HG03039 (cell line): Measurements from ENCODE around the gene CSGALNACT2.
A peak's percentile ranks its signal among the peaks of the same experiment; 100 is the strongest.
"Not testable (repeated sequence)": the region's sequence is repeated elsewhere in the genome, so short reads cannot be mapped to it uniquely, and the experiment has no call there.

ENCODE experiments used
- ATAC-seq: cut with Tn5 transposase; IDR thresholded peaks from one replicate; pipeline ENCODE4 v1.9.1; 2021; ENCODE audit warnings: mild to moderate bottlenecking, moderate library complexity; ENCODE audit not compliant: unreplicated experiment

The CSGALNACT2 gene

DNA sequence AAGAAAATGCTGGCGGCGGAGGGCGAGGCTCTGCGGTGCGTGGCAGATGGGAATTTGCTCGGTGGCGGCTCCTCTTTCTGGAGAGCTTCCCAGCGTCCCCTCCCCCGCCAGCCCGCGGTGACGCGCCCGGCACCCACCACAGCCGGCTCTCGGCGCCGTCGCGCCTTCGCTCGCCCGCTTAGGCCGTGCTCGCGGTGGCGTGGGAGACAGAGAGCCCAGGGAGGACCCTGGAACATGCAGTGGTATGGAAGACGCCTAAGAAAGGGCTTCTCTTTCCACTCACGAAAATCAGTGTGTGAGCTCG, 576 bp upstream of the CSGALNACT2 start:
- peak; percentile 20 for ATAC-seq

DNA sequence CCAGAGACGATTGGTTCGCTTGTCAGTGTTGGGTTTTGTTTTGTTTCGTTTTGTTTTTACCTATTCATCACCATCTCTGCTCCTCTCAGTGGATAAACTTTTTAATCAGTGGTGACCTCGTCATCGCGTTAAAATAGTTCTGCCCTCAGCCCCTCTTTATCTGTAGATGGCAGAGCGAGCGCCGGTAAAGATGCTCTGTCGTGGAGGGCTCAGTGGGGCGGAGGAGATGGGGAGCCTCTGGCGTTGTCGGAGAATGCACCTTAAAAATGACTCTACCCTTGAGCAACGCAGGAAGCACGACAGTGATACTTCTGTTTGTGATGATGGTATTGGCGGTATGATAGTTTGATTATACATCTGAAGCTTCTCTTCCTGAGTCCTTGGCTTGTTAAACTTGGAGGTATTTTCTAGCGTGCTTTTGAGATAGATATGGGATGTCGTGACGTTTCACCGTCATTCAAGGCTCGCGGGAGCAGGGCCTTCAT, 554 bp downstream of the CSGALNACT2 start:
- ATAC-seq: peak; percentile 20

DNA sequence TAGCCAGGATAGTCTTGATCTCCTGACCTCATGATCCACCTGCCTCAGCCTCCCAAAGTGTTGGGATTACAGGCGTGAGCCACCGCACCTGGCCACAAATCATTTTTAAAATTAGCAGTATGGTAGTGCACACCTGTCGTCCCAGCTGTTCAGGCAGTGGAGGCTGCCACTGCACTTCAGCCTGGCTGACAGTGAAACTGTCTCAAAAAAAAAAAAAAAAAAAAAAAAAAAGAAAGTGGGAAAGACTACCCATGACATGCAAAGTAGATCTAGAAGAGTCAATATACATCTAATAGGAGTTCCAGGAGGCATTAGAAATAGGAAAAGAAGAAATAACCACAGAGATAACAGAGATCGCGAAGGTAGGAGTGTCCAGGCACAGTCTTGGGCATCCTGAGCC, 3.2 kb downstream of the CSGALNACT2 start:
- no peak for ATAC-seq

DNA sequence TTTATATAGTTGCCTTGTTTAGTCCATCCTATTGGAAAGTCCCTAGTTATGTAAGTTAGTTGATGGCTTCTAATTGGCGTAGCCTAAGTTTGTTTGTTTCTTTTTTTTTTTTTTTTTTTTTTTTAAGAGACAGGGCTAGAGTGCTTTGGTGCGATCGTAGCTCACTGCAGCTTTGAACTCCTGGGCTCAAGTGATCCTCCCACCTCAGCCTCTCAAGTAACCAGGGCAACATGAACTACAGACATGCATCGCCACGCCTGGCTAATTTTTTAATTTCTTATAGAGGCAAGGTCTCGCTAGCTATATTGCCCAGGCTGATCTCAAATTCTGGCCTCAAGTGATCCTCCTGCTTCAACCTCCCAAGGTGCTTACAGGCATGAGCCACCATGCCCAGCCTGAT, 7.1 kb downstream of the CSGALNACT2 start:
- ATAC-seq: no peak

DNA sequence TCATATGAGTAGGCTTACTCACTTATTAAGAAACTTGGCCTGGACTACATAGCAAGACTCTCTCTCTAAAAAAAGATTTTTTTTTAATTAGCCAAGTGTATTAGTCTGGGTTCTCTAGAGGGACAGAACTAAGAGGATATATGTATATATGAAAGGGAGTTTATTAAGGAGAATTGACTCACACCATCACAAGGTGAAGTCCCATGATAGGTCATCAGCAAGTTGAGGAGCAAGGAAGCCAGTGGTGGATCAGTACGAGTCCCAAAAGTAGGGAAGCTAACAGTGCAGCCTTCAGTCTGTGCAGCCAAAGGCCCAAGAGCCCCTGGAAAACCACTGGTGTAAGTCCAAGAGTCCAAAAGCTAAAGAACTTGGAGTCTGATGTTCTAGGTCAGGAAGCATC, 7.7 kb downstream of the CSGALNACT2 start:
- not testable (repeated sequence) for ATAC-seq

DNA sequence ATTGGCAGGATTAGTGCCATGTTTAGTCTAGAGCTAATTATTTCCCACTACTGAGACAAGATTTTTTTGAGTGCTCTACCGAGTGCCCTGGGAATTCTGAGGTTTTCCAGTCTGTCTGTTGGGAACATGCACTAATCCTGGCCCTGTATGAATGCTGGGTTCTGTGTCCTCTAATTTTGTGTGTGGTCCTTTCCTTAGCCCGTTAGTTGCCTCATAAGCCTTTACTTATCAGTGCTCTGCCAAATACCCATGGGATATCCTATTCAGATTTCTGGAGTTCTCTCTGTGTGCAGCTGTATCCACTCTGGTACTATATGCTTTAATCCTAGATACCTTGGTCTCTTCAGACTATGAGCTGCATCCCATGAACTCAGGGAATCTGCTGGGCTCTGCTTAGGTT, 13.1 kb downstream of the CSGALNACT2 start:
- no peak for ATAC-seq

DNA sequence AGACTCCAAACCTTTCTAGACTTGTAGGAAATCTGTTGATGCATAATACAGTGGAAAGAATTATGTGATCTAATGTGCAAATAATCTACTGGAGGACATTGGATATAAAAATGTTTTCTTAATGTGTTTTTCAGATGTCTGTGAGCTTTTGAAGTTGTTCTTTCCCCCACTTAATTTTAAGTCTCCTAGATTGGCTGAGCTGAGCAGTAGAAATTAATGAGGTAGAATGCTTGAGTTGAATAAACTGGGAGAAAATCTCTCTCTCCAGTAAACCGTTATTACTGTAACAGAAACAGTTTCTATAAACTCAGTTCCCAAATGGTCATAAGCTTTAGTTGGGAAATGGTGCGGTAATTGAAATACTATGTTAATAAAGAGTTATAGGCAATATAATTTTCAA, 15.7 kb downstream of the CSGALNACT2 start:
- no peak for ATAC-seq

DNA sequence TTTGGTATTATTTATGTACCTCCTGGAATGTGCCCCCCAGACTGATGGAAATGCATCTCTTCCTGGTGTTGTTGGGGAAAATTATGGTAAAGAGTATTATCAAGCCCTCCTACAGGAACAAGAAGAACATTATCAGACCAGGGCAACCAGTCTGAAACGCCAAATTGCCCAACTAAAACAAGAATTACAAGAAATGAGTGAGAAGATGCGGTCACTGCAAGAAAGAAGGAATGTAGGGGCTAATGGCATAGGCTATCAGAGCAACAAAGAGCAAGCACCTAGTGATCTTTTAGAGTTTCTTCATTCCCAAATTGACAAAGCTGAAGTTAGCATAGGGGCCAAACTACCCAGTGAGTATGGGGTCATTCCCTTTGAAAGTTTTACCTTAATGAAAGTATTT, 17.0 kb downstream of the CSGALNACT2 start:
- ATAC-seq: no peak

DNA sequence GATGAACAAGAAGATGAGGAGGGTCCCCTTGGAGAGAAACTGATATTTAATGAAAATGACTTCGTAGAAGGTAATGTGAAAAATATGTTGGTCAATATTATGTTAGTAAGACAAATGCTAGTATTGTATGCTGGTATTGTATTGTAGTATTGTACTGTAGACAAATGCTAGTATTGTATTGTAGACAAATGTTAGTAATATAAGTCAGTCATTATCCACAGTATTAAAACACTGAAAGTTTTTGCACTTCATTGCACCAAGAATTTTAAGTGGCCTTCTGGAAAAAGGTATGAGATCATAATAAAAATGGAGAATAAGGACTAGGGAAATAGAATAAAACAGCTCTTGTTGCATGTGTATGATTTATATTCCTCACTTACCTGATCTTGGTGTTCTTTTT, 17.5 kb downstream of the CSGALNACT2 start:
- ATAC-seq: no peak

DNA sequence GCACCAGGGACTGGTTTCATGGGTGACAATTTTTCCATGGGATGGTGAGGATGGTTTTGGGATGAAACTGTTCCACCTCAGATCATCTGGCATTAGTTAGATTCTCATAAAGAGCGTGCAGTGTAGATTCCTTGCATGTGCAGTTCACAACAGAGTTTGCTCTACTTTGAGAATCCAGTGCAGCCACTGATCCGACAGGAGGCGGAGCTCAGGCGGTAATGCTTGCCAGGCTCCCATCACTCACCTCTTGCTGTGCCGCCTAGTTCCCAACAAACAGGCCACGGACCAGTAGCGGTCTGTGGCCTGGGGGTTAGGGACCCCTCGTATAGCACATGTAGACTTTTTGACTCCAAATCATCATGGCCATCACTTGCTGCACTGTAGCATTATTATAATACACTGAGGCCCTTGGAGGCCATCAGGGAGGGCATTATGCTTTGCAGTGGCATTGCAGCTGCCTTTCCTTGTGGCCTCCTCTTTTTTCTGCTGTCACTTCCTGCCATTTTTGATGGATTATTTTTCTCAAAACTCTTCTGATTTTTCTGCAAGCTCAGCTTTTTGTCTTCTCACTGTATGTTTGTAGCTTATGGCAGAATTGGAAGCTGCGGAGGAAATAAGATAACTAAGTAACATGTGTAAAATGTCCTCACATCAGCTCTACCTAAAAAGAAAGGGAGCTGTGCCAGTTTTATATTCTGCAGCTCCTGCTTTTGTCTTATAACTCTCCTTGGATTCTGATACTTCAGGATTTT, 18.5 kb downstream of the CSGALNACT2 start:
- no peak for ATAC-seq

DNA sequence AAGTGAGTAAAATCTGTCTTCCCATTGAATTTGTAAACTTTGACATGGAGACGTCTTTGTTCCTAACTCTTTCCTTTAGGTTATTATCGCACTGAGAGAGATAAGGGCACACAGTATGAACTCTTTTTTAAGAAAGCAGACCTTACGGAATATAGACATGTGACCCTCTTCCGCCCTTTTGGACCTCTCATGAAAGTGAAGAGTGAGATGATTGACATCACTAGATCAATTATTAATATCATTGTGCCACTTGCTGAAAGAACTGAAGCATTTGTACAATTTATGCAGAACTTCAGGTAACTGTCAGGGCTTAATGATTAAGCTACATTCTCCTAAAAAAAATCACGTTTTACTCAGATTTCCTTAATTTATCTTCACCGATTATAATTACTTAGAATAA, 20.4 kb downstream of the CSGALNACT2 start:
- ATAC-seq: no peak

DNA sequence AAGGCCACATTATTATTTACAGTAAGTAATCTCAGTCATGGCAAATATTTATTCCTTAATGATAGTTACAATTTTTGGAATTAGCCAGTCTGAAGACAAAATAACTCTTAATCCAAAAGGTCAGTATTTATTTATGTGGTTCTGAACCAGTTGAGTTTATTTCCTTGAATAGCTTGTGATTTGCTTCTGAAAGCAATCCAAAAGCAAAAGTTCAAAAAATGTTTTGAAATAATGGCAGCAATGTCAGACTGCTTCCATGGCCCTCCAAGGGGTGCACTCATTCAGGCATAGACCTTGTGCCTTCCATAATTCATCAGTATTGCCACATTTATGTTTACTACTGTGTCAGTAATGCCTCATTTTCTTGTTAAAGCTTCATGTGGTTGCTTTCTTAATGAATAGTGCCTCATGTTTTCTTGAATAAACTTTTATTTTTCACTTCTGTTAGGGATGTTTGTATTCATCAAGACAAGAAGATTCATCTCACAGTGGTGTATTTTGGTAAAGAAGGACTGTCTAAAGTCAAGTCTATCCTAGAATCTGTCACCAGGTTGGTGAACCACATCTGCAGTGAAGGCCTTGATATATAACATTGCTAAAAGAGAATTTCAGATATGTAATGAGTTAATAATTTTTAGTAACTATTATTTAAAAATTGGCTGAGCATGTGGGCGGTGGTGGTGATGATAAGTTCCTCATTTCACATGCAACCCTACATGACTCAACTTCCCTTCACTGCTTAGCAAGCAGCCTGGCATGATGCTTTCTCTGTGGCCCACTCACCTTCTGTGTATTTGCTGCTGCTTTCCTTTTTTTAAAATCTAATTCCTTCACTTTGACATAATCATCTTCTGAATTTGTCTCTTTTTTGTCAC, 22.0 kb downstream of the CSGALNACT2 start:
- ATAC-seq: peak; percentile 49

DNA sequence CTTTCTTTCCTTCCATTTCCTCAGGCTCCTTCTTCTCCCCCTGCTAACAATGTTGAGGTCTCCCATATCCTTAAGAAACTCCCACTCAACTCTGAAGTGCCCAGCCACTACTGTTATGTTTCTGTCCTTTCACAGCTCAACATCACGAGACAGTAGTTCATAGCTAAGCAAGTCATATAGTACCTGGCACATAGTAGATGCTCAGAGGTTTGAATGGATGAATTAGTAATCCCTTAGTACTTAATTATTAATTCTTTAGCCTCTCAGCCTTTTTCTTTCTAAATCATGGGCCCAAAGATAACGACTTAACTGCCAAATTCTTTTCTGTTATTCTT, 22.6 kb downstream of the CSGALNACT2 start:
- peak; percentile 58 for ATAC-seq

DNA sequence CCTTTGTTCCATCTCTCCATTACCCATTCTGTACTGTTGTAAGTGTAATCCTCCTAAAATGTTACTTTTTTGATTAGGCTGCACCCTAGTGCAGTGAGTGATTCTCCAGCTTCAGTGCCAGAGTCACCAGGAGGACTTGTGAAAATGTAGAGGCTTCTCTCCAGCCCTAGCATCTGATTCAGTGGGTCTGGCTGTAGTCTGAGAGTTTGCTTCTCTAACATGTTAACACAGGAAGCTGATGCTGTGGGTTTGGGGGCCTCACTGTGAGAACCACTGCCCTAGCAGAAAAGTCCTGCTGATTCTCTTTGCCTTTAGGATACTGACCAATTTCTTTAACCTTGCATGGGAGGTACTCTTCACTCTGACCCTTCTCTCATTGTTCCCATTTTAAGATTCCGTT, 24.4 kb downstream of the CSGALNACT2 start:
- ATAC-seq: no peak

DNA sequence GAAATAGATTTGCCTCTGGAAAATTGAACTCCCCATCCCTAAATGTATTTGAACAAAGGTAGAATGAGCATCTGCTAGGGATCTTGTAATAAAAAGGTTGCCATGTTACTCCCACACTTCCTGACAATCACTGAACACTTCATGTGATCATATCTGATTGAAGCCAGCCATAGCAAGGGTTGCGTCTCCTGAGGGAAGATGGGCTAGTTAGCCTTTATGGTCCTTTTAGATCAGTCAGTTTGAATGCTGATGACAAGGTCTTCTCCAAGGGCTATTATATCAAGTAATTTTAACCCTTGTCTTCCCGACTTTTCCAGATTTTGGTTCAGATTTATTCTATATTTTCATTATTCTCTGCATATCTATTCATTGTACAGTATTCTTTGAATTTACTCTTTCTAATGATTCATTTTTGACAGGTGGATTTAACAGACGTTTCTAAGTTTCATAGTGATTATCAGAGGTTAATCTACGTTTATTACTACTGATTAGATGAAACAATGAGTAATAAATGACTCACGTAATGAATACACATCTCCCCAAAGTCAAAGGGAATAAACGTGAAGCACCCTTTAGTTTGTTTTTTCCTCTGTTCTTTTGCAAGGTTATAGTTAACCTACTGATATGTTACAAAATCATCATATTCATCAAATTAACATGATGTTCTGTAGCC, 28.1 kb downstream of the CSGALNACT2 start:
- ATAC-seq: no peak

DNA sequence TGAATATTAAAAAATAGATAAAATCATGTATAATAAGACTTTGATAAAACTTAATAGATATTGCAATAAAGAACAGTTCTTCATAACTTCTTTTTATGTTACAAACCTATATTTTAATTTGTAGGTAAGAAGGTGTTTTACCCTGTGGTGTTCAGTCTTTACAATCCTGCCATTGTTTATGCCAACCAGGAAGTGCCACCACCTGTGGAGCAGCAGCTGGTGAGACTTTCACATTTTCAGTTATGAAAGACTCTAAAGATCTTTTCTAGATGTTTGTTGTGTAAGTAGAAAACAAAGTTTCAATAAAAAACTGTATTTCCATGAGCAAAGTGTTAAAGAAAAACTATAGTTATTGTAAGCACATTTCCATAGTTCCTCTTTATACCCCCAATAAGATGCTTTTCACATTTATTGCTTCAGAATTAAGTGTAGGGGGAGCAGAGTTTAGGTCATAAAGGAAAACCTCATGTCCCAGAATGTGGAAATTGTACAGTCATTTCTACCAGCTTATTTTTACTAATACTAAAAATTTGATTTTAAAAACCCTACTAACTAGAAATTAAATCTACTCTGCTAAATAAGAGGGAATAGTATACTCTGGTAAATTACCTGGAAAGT, 28.7 kb downstream of the CSGALNACT2 start:
- ATAC-seq: peak; percentile 46

DNA sequence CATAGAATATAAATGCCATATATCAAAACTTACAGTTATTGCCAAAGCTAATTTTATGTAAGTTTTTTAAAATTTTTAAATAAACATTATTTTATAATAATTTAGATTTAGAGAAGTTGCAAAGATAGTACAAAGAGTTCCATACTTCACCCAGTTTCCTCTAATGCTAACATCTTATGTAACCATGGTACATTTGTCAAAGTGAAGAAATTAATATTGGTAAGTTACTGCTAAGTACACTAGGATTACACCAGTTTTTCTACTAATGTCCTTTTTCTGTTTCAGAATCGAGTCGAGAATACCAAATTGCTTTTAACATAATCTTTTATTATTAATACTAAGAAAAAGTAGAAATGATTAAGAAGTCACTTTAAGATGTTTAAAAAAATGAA, 29.2 kb downstream of the CSGALNACT2 start:
- ATAC-seq: no peak

DNA sequence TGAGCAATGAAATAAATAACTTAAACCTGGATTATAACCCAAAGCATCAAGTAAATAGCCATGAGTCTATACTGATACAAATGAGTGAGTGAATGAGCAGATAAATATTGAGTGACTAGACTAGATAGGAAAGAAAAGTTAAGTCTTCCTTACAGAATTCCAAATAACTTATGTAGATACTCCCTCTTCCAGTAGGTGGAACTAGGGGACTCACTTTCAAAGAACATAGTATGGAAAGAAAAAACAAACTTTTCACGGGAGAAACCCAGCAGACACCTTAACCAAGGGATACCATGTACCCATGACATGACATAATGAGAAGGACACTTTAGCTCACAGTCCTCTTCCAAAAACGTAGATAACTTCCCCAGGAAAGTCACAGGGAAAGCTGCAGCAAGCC, 32.2 kb downstream of the CSGALNACT2 start:
- ATAC-seq: no peak

DNA sequence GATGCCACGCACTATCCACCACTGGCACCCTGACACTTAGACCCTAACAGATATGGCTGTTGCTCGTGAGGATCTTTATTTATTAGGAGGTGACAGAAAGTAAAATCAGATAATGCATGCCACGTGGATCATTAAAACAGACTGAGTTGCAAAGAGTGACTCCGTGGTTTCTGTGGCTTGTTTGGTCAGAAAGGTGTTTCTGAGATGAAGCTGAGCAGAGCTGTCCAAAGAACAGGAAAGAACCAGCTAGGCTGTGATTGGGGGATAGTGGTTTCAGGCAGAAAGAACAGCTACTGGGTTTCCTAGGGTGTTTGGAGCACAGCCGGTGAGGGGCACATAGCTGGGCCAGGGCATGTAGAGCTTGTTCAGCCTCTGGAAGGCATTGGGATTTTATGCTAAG, 34.4 kb downstream of the CSGALNACT2 start:
- no peak for ATAC-seq

DNA sequence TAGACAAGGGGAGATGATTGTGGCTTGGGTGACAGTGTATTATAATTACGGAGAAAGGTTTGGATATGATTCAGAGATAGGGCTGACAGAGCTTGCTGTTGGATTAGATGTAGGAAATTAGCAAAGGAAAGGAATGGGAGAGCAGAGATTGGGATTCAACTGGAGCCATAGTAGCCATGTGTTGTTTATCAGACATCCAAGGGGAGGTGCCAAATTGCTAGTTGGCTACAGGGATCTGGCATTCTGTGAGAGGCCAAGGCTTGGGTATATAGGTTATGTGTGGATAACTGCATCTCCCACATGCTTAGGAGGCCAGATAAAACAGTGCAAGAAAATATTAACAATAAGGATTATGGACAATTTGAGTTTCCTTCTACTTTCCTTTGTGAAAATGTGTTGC, 34.9 kb downstream of the CSGALNACT2 start:
- ATAC-seq: no peak

DNA sequence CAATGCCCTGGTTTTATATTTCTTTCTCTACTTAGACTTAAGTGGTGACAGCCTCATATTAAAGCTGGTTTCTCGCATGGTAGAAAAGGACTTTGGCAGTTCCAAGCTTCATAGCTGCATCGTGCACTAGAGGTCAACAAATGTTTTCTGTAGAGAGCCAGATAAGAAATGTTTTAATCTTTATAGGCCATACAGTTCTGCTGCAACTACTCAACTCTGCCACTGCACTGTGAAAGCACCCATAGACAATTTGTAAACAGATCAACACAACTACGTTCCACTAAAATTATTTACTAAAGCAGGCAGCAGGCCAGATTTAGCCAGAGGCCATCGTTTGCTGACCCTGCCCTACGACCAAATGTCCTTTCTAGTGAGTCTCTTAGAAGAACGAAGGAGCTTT, 36.7 kb downstream of the CSGALNACT2 start:
- ATAC-seq: no peak
